Neuronal stem cell (in vitro differentiated cells): ENCODE measurements around the gene HS3ST4.

ENCODE experiments used
- DNase-seq: peaks from one replicate; pipeline ENCODE4 v3.0.0-alpha.2; 2013; ENCODE audit warnings: low spot score
- H2AFZ ChIP-seq: one replicate; pipeline ENCODE4 v1.6.1; 2013; ENCODE audit warnings: mild to moderate bottlenecking, low read length, inconsistent platforms
- H2AK5ac ChIP-seq: 2 replicates; pipeline ENCODE4 v1.6.1; 2013; ENCODE audit warnings: low read depth, mild to moderate bottlenecking, inconsistent platforms, low read length, moderate library complexity, mixed read lengths
- H2BK120ac ChIP-seq: 2 replicates; pipeline ENCODE4 v1.6.1; 2013; ENCODE audit warnings: low read depth, mild to moderate bottlenecking, inconsistent platforms, low read length, moderate library complexity, mixed read lengths
- H2BK12ac ChIP-seq: one replicate; pipeline ENCODE4 v1.6.1; 2013; ENCODE audit warnings: low read length, inconsistent platforms
- H2BK15ac ChIP-seq: 2 replicates; pipeline ENCODE4 v1.6.1; 2013; ENCODE audit warnings: mild to moderate bottlenecking, low read length, inconsistent platforms, mixed read lengths
- H2BK5ac ChIP-seq: one replicate; pipeline ENCODE4 v1.6.1; 2013; ENCODE audit warnings: inconsistent platforms, mild to moderate bottlenecking, low read length, moderate library complexity
- H3K14ac ChIP-seq: one replicate; pipeline ENCODE4 v1.6.1; 2013; ENCODE audit warnings: low read length, inconsistent platforms
- H3K18ac ChIP-seq: 2 replicates; pipeline ENCODE4 v1.6.1; 2013; ENCODE audit warnings: low read length, inconsistent platforms
- H3K23ac ChIP-seq: 2 replicates; pipeline ENCODE4 v1.6.1; 2013; ENCODE audit warnings: low read depth, mild to moderate bottlenecking, mixed read lengths, low read length, inconsistent platforms; ENCODE audit not compliant: poor library complexity
- H3K27ac ChIP-seq: replicated peaks from 3 replicates; pipeline ENCODE4 v1.5.1; 2013; ENCODE audit warnings: low read length, inconsistent platforms
- H3K27me3 ChIP-seq, 3 experiments: 2 replicates each; pipeline ENCODE4 v1.6.1; 2013; ENCODE audit warnings: low read length in 3 of 3, mild to moderate bottlenecking in 2 of 3, inconsistent platforms in 1 of 3, low read depth in 1 of 3, mixed read lengths in 1 of 3, moderate library complexity in 1 of 3; ENCODE audit not compliant: control insufficient read depth in 3 of 3, insufficient read depth in 3 of 3
- H3K36me3 ChIP-seq, 2 donors: replicated peaks in 1 of 2; 2 replicates each; pipeline ENCODE4 v1.6.1; 2013; ENCODE audit warnings: low read length in 2 of 2; ENCODE audit not compliant: control insufficient read depth in 2 of 2, insufficient read depth in 2 of 2
- H3K4ac ChIP-seq: 2 replicates; pipeline ENCODE4 v1.6.1; 2013; ENCODE audit warnings: inconsistent platforms, mild to moderate bottlenecking, low read length, moderate library complexity
- H3K4me1 ChIP-seq, 2 donors: 1 replicate in 1 of 2; 2 replicates in 1 of 2; pipeline ENCODE4 v1.6.1; 2013; ENCODE audit warnings: low read length in 2 of 2, low read depth in 1 of 2; ENCODE audit not compliant: control insufficient read depth in 2 of 2, insufficient read depth in 1 of 2
- H3K4me2 ChIP-seq: one replicate; pipeline ENCODE4 v1.6.1; 2013; ENCODE audit warnings: mild to moderate bottlenecking, low read length, inconsistent platforms; ENCODE audit not compliant: insufficient read depth, poor library complexity, severe bottlenecking
- H3K4me3 ChIP-seq, 2 donors: 2 replicates each; pipeline ENCODE4 v1.5.1; 2013; ENCODE audit warnings: low read length in 2 of 2, mild to moderate bottlenecking in 2 of 2, inconsistent platforms in 1 of 2, moderate library complexity in 1 of 2
- H3K79me1 ChIP-seq: one replicate; pipeline ENCODE4 v1.6.1; 2013; ENCODE audit warnings: low read depth, mild to moderate bottlenecking, inconsistent platforms, low read length, moderate library complexity
- H3K9ac ChIP-seq: one replicate; pipeline ENCODE4 v1.6.1; 2013; ENCODE audit warnings: mild to moderate bottlenecking, low read depth, low read length, inconsistent platforms; ENCODE audit not compliant: poor library complexity
- H3K9me3 ChIP-seq, 2 donors: replicated peaks in 1 of 2; 2 replicates each; pipeline versions ENCODE3 to v1.6.1; 2013; ENCODE audit warnings: low read length in 2 of 2, mild to moderate bottlenecking in 2 of 2, inconsistent platforms in 1 of 2, low read depth in 1 of 2, mixed read lengths in 1 of 2, moderate library complexity in 1 of 2; ENCODE audit not compliant: control insufficient read depth in 2 of 2, insufficient read depth in 1 of 2
- H4K8ac ChIP-seq: one replicate; pipeline ENCODE4 v1.6.1; 2013; ENCODE audit warnings: low read depth, mild to moderate bottlenecking, inconsistent platforms, low read length, moderate library complexity
- H4K91ac ChIP-seq: one replicate; pipeline ENCODE4 v1.6.1; 2013; ENCODE audit warnings: low read length, low read depth, mild to moderate bottlenecking, inconsistent platforms; ENCODE audit not compliant: poor library complexity
- WGBS, 2 donors: extraction: QIAGEN DNeasy Blood & Tissue Kit; methylation state at CpG; one replicate each; pipeline ENCODE4 v1.1.7; 2013; ENCODE audit warnings: missing lambda C conversion rate in 2 of 2, mixed read lengths in 1 of 2; ENCODE audit not compliant: insufficient read length in 2 of 2, insufficient replicate concordance in 1 of 2; ENCODE audit errors: extremely low coverage in 2 of 2; 5-methylcytosine and 5-hydroxymethylcytosine counted together

The HS3ST4 gene

GRCh38 chr16:26128296-26128695, 436.5 kb downstream of the HS3ST4 start:
- Histone ChIP-seq H3K18ac (no peak overlapping the region), H3K9ac (no peak overlapping the region), H2AFZ (no peak overlapping the region), H3K27me3 (no peaks in the 10 kb centered on the region), H2AK5ac (no peak overlapping the region), H3K36me3 (no peaks in the 10 kb centered on the region), H3K4me3 (no peak overlapping the region), H3K27ac (no peak overlapping the region), H3K9me3 (no peaks in the 10 kb centered on the region), H3K23ac (no peak overlapping the region), H3K4me1 (peaks cover 0 to 2% of the 10 kb centered on the region in 2 donors), H4K8ac (no peak overlapping the region), H3K79me1 (no peaks in the 10 kb centered on the region), H2BK5ac (no peak overlapping the region), H4K91ac (no peak overlapping the region), H2BK120ac (no peak overlapping the region), H3K4me2 (no peak overlapping the region), H3K4ac (no peak overlapping the region), H2BK15ac (no peak overlapping the region), H2BK12ac (no peak overlapping the region), H3K14ac (no peak overlapping the region)
- no peak for DNase-seq
- WGBS, 2 donors = no CpG with 5 or more reads among the region's 1 CpG

DNA sequence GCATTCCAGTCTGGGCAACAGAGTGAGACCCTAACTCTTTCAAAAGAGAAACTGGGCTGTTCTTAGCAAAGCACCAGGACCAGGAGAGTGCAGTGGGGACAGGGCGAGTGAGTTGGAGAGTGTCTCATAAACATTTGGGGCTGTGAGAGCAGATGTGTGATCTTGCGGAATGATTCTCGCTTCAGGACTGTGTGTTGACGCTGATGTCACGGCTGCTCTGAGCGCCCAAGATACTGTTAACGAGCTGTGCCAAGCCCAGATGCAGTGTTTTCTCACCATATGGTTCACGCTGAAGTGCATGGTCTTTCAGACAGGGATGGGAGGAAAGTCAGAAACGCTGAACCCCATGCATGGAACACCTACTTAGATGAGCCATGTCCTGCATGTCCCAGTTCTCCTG, 438.2 kb downstream of the HS3ST4 start:
- H3K23ac ChIP-seq = no peak overlapping the region
- H3K9me3 ChIP-seq = no peaks in the 10 kb centered on the region
- no peak overlapping the region for H2BK12ac ChIP-seq
- H4K91ac ChIP-seq = no peak overlapping the region
- no peaks in the 10 kb centered on the region for H3K79me1 ChIP-seq
- H4K8ac ChIP-seq = no peak overlapping the region
- no peaks in the 10 kb centered on the region for H3K27me3 ChIP-seq
- no peak overlapping the region for H3K18ac ChIP-seq
- DNase-seq = no peak
- H2BK5ac ChIP-seq = no peak overlapping the region
- no peak overlapping the region for H3K4me2 ChIP-seq
- H2AK5ac ChIP-seq = no peak overlapping the region
- H2BK120ac ChIP-seq = no peak overlapping the region
- no peak overlapping the region for H3K14ac ChIP-seq
- peaks cover 0 to 3% of the 10 kb centered on the region in 2 donors for H3K4me1 ChIP-seq
- no peak overlapping the region for H2BK15ac ChIP-seq
- H3K27ac ChIP-seq = no peak overlapping the region
- H3K36me3 ChIP-seq = no peaks in the 10 kb centered on the region
- no peak overlapping the region for H3K4me3 ChIP-seq
- H2AFZ ChIP-seq = no peak overlapping the region
- no CpG with 5 or more reads among the region's 9 CpGs for WGBS, 2 donors
- H3K4ac ChIP-seq = no peak overlapping the region
- no peak overlapping the region for H3K9ac ChIP-seq

- Histone ChIP-seq H3K4me3 (no peak overlapping the region), H2BK120ac (no peak overlapping the region), H2BK5ac (no peak overlapping the region), H2AK5ac (no peak overlapping the region), H3K27me3 (no peaks in the 10 kb centered on the region), H3K27ac (no peak overlapping the region), H3K14ac (no peak overlapping the region), H3K23ac (no peak overlapping the region), H3K9ac (no peak overlapping the region), H2BK15ac (no peak overlapping the region), H3K18ac (no peak overlapping the region), H3K9me3 (no peaks in the 10 kb centered on the region), H3K36me3 (no peaks in the 10 kb centered on the region), H3K4me1 (peaks cover 0 to 3% of the 10 kb centered on the region in 2 donors), H4K91ac (no peak overlapping the region), H2BK12ac (no peak overlapping the region), H3K4me2 (no peak overlapping the region), H2AFZ (no peak overlapping the region), H3K4ac (no peak overlapping the region), H4K8ac (no peak overlapping the region), H3K79me1 (no peaks in the 10 kb centered on the region)
- no CpG with 5 or more reads among the region's 5 CpGs for WGBS, 2 donors
- no peak for DNase-seq
These were observed 441.8 kb downstream of the HS3ST4 start for GRCh38 chr16:26133416-26134093.

DNA sequence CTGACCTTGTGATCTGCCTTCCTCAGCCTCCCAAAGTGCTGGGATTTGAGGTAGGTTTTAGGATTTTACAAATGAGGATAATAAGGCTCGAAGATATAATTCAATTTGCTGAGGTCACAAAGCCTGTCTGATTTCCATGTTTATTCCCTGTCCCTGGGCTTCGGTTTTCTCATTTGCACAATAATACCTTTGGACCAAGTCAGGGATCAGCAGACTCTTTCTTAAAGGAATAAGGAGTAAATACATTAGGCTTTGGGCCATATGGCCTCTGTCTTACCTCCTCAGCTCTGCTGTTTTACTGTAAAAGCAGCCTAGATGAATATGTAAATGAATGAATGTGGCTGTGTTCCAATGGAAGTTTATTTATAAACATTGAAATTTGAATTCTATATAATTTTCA, 442.8 kb downstream of the HS3ST4 start:
- H4K8ac ChIP-seq = no peak overlapping the region
- H3K9ac ChIP-seq = no peak overlapping the region
- no peak overlapping the region for H3K4me2 ChIP-seq
- H3K36me3 ChIP-seq = no peaks in the 10 kb centered on the region
- no peak overlapping the region for H3K27ac ChIP-seq
- H2BK12ac ChIP-seq = no peak overlapping the region
- no peaks in the 10 kb centered on the region for H3K9me3 ChIP-seq
- no peak overlapping the region for H2BK120ac ChIP-seq
- H2AK5ac ChIP-seq = no peak overlapping the region
- no peak overlapping the region for H4K91ac ChIP-seq
- H2AFZ ChIP-seq = no peak overlapping the region
- no peak overlapping the region for H3K14ac ChIP-seq
- no CpG with 5 or more reads among the region's 2 CpGs for WGBS, 2 donors
- H3K23ac ChIP-seq = no peak overlapping the region
- no peak overlapping the region for H3K4ac ChIP-seq
- H3K79me1 ChIP-seq = no peaks in the 10 kb centered on the region
- H2BK5ac ChIP-seq = no peak overlapping the region
- H3K4me1 ChIP-seq = peaks cover 0 to 3% of the 10 kb centered on the region in 2 donors
- no peak overlapping the region for H3K18ac ChIP-seq
- no peak overlapping the region for H3K4me3 ChIP-seq
- no peaks in the 10 kb centered on the region for H3K27me3 ChIP-seq
- no peak for DNase-seq
- H2BK15ac ChIP-seq = no peak overlapping the region
